ENCODE data around the gene CALD1.

DNA sequence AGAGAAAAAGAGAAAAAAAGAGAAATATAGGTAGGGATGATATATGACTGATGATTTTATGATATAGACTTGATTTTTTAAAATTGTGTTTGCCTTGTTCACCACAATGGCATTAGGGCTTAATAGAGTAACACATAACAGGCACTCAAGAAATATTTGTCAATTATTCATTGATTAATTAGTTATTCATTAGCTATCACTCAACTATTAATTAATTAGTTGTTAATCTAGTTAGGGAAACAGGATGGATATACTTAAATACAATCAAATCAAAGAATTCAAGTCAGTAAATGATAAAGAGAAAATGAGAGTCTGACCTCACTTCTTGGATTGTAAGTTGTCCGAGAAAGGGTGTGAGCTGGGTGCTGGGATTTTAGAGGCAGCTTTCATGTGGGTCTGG lies 15.1 kb upstream of the CALD1 start:
- TF ChIP-seq, protein P1, sequence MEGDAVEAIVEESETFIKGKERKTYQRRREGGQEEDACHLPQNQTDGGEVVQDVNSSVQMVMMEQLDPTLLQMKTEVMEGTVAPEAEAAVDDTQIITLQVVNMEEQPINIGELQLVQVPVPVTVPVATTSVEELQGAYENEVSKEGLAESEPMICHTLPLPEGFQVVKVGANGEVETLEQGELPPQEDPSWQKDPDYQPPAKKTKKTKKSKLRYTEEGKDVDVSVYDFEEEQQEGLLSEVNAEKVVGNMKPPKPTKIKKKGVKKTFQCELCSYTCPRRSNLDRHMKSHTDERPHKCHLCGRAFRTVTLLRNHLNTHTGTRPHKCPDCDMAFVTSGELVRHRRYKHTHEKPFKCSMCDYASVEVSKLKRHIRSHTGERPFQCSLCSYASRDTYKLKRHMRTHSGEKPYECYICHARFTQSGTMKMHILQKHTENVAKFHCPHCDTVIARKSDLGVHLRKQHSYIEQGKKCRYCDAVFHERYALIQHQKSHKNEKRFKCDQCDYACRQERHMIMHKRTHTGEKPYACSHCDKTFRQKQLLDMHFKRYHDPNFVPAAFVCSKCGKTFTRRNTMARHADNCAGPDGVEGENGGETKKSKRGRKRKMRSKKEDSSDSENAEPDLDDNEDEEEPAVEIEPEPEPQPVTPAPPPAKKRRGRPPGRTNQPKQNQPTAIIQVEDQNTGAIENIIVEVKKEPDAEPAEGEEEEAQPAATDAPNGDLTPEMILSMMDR (IDR thresholded peaks at IDR 0.05): no peak
- no peak for TF ChIP-seq POLR2A (IDR thresholded peaks at IDR 0.05)
- TF ChIP-seq EP300 (IDR thresholded peaks at IDR 0.05): no peak
- TF ChIP-seq POLR2AphosphoS5 (IDR thresholded peaks at IDR 0.05): no peak

Data from upper lobe of left lung (tissue), 4 donors.